Prostate gland (tissue), 2 donors: ENCODE measurements around the gene MCF2L2. TPM values are rescaled to one million over a fixed set of nuclear protein-coding genes. Genes with fewer than 3 reads are reported as not detected.

Experiments
- DNase-seq: peaks from one replicate; pipeline ENCODE4 v3.0.0-alpha.2; 2019; ENCODE audit warnings: low spot score
- H3K27ac ChIP-seq, 2 donors: fragments of 200-600 bp; sonication (generic); 2 replicates each; pipeline ENCODE4 v1.5.1; 2017 to 2019
- H3K27me3 ChIP-seq: fragments of 200-600 bp; sonication (generic); replicated peaks from 2 replicates; pipeline ENCODE4 v1.5.1; 2019; ENCODE audit not compliant: insufficient read depth
- H3K36me3 ChIP-seq, 2 donors: fragments of 200-600 bp; sonication (generic); 1 replicate in 1 of 2; 2 replicates in 1 of 2; pipeline versions ENCODE4 v1.5.1 to v1.8.1; 2017 to 2019
- H3K4me1 ChIP-seq: fragments of 200-600 bp; sonication (generic); replicated peaks from 2 replicates; pipeline ENCODE4 v1.5.1; 2019
- H3K4me3 ChIP-seq, 2 donors: fragments of 200-600 bp; sonication (generic); 2 replicates each; pipeline ENCODE4 v1.5.1; 2017 to 2019
- H3K9me3 ChIP-seq: fragments of 200-600 bp; sonication (generic); 2 replicates; pipeline ENCODE4 v1.5.1; 2017
- POLR2A ChIP-seq: fragments of 450-650 bp; IDR thresholded peaks from one replicate; pipeline ENCODE4 v1.6.1; 2016; ENCODE audit warnings: antibody characterized with exemption, mild to moderate bottlenecking
- POLR2AphosphoS5 ChIP-seq: sonication (generic); formaldehyde crosslinking; IDR thresholded peaks from one replicate; pipeline ENCODE4 v1.6.1; 2017; ENCODE audit warnings: antibody characterized with exemption
- WGBS: methylation state at CpG from one replicate; pipeline ENCODE4 v1.1.5; 2018; 5-methylcytosine and 5-hydroxymethylcytosine counted together
- intact Hi-C: fragments of 100-400 bp; cut with DNase I; formaldehyde crosslinking; loops from one replicate; pipeline ENCODE4 v1.14.2; 2022
- total RNA-seq, 2 donors: library from RNA; depleted of rRNA; stranded (reverse); fragments of >200 nt; gene quantifications; one replicate each; pipeline ENCODE4 v1.1.0, GENCODE V29; 2016
- TF ChIP-seq, protein P1 (sequence below), 4 experiments: fragments of 200-600 bp in 2 of 4; fragments of 450-650 bp in 2 of 4; sonication (generic) in 2 of 4; IDR thresholded peaks; 1 replicate in 3 of 4; 2 replicates in 1 of 4; pipeline ENCODE4 v1.5.1; 2016 to 2019; ENCODE audit warnings: antibody characterized with exemption in 4 of 4, mild to moderate bottlenecking in 2 of 4, moderate library complexity in 2 of 4

The MCF2L2 gene
- total RNA-seq, 2 donors from 2014 or later = 0.41 to 4.0 TPM

DNA sequence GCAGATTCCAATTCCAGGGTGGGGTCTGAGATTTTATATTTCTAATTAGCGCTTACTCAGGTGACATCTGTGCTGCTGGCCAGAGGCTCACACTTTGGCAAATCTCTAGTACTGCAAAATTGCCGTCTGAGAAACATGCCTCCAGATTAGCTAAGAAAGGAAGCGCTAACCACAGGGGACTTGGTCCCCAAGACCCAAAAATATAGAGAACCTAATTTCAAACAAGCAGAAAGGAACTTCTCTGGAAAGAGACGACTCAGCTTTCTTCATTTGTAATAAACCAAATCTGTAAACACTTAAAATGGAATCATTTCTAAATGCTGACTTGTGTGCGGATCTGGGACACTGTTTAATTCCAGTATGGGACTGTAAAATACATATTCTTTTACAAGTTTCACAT lies 119.7 kb downstream of the MCF2L2 start:
- 80% methylated on average over 5 of the region's 5 CpGs for WGBS
- intact Hi-C loops = no loop called here
- no peaks in the 10 kb centered on the region for H3K36me3 ChIP-seq
- no peak for DNase-seq
- no peaks in the 10 kb centered on the region for H3K9me3 ChIP-seq
- TF ChIP-seq, protein P1, sequence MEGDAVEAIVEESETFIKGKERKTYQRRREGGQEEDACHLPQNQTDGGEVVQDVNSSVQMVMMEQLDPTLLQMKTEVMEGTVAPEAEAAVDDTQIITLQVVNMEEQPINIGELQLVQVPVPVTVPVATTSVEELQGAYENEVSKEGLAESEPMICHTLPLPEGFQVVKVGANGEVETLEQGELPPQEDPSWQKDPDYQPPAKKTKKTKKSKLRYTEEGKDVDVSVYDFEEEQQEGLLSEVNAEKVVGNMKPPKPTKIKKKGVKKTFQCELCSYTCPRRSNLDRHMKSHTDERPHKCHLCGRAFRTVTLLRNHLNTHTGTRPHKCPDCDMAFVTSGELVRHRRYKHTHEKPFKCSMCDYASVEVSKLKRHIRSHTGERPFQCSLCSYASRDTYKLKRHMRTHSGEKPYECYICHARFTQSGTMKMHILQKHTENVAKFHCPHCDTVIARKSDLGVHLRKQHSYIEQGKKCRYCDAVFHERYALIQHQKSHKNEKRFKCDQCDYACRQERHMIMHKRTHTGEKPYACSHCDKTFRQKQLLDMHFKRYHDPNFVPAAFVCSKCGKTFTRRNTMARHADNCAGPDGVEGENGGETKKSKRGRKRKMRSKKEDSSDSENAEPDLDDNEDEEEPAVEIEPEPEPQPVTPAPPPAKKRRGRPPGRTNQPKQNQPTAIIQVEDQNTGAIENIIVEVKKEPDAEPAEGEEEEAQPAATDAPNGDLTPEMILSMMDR (IDR thresholded peaks at IDR 0.05) = no peak
- TF ChIP-seq POLR2AphosphoS5 = peak; percentile 36
- TF ChIP-seq POLR2A = no peak
- no peak overlapping the region for H3K4me3 ChIP-seq
- no peaks in the 10 kb centered on the region for H3K27me3 ChIP-seq
- no peak overlapping the region for H3K27ac ChIP-seq
- H3K4me1 ChIP-seq = peaks cover 5% of the 10 kb centered on the region

DNA sequence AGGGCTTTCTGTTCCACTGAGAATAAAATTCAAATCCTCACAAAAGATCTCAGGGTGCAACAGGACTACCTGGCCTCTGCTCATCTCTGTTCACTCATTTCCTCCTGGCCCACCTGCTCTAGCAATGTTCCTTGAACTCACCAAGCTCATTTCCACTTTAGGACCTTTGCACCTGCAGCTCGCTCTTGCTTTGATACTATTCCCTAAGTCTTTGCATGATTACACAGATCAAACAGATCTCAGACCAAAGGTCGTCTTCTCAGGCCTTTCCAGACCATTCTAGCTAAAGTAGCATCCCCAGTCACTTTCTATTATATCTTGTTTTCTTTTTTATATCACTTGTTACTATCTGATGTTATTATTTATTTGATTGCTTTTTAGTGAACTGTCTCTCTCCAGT lies 120.7 kb downstream of the MCF2L2 start:
- Histone ChIP-seq H3K27me3 (no peaks in the 10 kb centered on the region), H3K4me3 (no peak overlapping the region), H3K4me1 (peaks cover 5% of the 10 kb centered on the region), H3K36me3 (no peaks in the 10 kb centered on the region), H3K9me3 (no peaks in the 10 kb centered on the region), H3K27ac (peak overlapping the region in 1 of 2 donors; percentile 67)
- DNase-seq = no peak
- TF ChIP-seq POLR2AphosphoS5 (no peak), POLR2A (no peak)
- TF ChIP-seq, protein P1 (IDR thresholded peaks at IDR 0.05) = no peak
- WGBS = 100% methylated on average over 2 of the region's 2 CpGs
- intact Hi-C loops = no loop called here

DNA sequence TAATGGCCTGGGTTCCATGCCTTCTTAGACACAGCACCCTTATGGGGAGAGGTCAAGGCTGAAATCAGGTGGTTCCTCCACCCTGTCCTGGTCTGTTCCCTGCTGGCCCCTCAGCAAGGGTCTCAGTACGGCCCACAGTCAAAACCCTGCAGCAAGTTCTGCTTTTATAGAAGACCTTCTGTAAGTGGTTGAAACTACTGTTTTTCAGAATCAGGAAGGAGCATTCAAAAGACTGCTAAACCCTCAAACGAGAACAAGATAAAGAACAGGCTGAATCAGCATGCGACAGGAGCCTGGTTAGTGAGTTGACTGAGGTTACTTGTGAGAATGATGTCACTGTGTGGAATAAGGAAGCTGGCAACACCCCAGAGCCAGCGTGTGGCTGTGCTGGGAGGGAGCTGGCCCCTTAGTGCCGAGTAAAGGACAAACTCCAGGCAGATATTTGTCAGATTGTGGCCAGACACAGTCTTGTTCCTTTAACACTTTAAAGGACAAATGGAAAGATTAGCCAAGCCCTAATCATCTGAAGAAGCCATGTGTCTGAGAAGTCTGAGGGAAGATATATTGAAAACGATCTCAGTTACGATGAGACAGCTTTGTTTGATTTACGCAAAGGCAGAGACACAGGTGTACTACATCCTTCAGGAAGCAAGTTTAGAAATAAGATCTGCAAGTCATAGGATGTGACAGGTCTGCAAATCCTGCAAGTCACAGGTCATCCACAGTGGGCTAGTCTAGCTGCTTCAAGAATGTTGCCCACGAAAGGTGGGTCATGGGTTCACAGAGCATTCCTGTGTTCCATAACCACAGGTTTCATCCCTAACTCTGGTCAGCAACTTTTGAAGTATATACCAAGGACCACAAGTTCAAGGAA lies 121.4 kb downstream of the MCF2L2 start:
- DNase-seq = peak; percentile 89
- intact Hi-C loops = no loop called here
- Histone ChIP-seq H3K4me1 (peaks cover 5% of the 10 kb centered on the region), H3K4me3 (no peak overlapping the region), H3K36me3 (no peaks in the 10 kb centered on the region), H3K27me3 (no peaks in the 10 kb centered on the region), H3K27ac (peak overlapping the region; percentile 61 to 67), H3K9me3 (no peaks in the 10 kb centered on the region)
- TF ChIP-seq POLR2A (peak; percentile 7), POLR2AphosphoS5 (peak; percentile 89)
- TF ChIP-seq, protein P1 (IDR thresholded peaks at IDR 0.05) = no peak
- 41% methylated on average over 9 of the region's 9 CpGs for WGBS

DNA sequence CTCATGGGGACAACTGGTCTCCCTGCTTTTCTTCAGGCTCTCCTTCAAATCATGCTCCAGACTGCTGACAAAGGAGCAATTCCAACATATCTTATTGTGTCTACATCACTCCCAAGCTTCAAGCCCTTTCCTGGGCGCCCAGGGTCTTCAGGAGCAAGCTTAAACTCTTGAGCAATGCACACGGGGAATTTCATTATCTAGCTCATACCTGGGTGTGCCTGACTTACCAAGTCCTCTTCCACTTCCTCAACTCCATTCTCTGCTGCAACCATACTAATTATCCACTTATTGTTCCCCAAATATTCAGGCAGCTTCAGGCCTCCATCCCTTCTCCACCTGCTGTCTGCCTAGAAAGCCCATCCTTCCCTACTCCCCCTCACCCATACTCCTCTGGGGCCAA lies 124.7 kb downstream of the MCF2L2 start:
- WGBS = 82% methylated on average over 2 of the region's 2 CpGs
- Histone ChIP-seq H3K4me1 (peaks cover 8% of the 10 kb centered on the region), H3K27ac (no peak overlapping the region), H3K4me3 (no peak overlapping the region), H3K9me3 (no peaks in the 10 kb centered on the region), H3K27me3 (no peaks in the 10 kb centered on the region), H3K36me3 (no peaks in the 10 kb centered on the region)
- intact Hi-C loops = no loop called here
- no peak for DNase-seq
- TF ChIP-seq, protein P1 (IDR thresholded peaks at IDR 0.05) = no peak
- no peak for TF ChIP-seq POLR2AphosphoS5
- TF ChIP-seq POLR2A = no peak
